K562 (cell line): ENCODE results near the gene HAUS2. TPM values are rescaled to one million over a fixed set of nuclear protein-coding genes. Genes with fewer than 3 reads are reported as not detected.
A peak's percentile ranks its signal among the peaks of the same experiment; 100 is the strongest.

ENCODE experiments used
- ATF7 ChIP-seq: fragments of 450-650 bp; IDR thresholded peaks from 2 replicates; pipeline ENCODE4 v1.7.1; 2014; ENCODE audit warnings: mild to moderate bottlenecking, moderate library complexity
- CBX1 ChIP-seq: sonication (generic); IDR thresholded peaks from 2 replicates; pipeline ENCODE4 v1.6.1; 2016; ENCODE audit warnings: antibody characterized with exemption, low read depth, mild to moderate bottlenecking
- CEBPG ChIP-seq, 3 experiments: fragments of 200-800 bp in 1 of 3; sonication (Bioruptor generic) in 1 of 3; sonication (generic) in 1 of 3; formaldehyde crosslinking in 1 of 3; IDR thresholded peaks in 2 of 3; conservative IDR thresholded peaks in 1 of 3; 2 replicates each; pipeline versions ENCODE4 v1.6.1 to v1.8.0; 2016 to 2022; ENCODE audit warnings: missing compliant biosample characterization in 2 of 3, missing genetic modification characterization in 2 of 3, mild to moderate bottlenecking in 1 of 3, missing genetic modification reagents in 1 of 3
- FOXA1 ChIP-seq: fragments of 450-650 bp; IDR thresholded peaks from 2 replicates; pipeline ENCODE4 v1.6.1; 2016; ENCODE audit warnings: mild to moderate bottlenecking, borderline replicate concordance
- GABPA ChIP-seq: fragments of 200-800 bp; sonication (Bioruptor generic); conservative IDR thresholded peaks from 2 replicates; pipeline ENCODE4 v1.6.1; 2016; ENCODE audit warnings: low read depth, missing genetic modification characterization, missing compliant biosample characterization
- JUND ChIP-seq, 2 experiments: IDR thresholded peaks; 2 replicates in 1 of 2; 3 replicates in 1 of 2; pipeline ENCODE4 v1.6.1; 2011; ENCODE audit warnings: borderline replicate concordance in 2 of 2, low read depth in 2 of 2, low read length in 2 of 2, improper control_type of control experiment in 1 of 2, missing biosample characterization in 1 of 2, missing genetic modification characterization in 1 of 2, missing genetic modification reagents in 1 of 2
- MAZ ChIP-seq, 2 experiments: fragments of 450-650 bp in 1 of 2; sonication (generic) in 1 of 2; formaldehyde crosslinking; IDR thresholded peaks in 1 of 2; conservative IDR thresholded peaks in 1 of 2; 2 replicates each; pipeline versions ENCODE4 v1.4.0 to v1.5.0; 2020; ENCODE audit warnings: mild to moderate bottlenecking in 1 of 2, missing genetic modification reagents in 1 of 2
- MTA1 ChIP-seq: fragments of 450-650 bp; IDR thresholded peaks from 2 replicates; pipeline ENCODE4 v1.6.1; 2017; ENCODE audit warnings: borderline replicate concordance
- NFRKB ChIP-seq: fragments of 450-650 bp; IDR thresholded peaks from 2 replicates; pipeline ENCODE4 v1.6.1; 2016; ENCODE audit warnings: low read depth
- POLR2H ChIP-seq: IDR thresholded peaks from 2 replicates; pipeline ENCODE4 v1.6.1; 2016; ENCODE audit warnings: missing genetic modification characterization, low read depth, mild to moderate bottlenecking, control low read depth, missing compliant biosample characterization, moderate library complexity
- RBBP5 ChIP-seq: fragments of 200-600 bp; sonication (generic); IDR thresholded peaks from 2 replicates; pipeline ENCODE4 v1.6.1; 2012; ENCODE audit warnings: borderline replicate concordance, mild to moderate bottlenecking, low read length, control low read depth, inconsistent platforms; ENCODE audit not compliant: insufficient read depth, poor library complexity, severe bottlenecking
- SIN3A ChIP-seq, 2 experiments: fragments of 150-350 bp in 1 of 2; IDR thresholded peaks; 2 replicates each; pipeline ENCODE4 v1.6.1; 2011 to 2016; ENCODE audit warnings: borderline replicate concordance in 2 of 2, low read depth in 2 of 2, low read length in 2 of 2, mild to moderate bottlenecking in 2 of 2, moderate library complexity in 2 of 2; ENCODE audit not compliant: control insufficient read depth in 1 of 2
- SRF ChIP-seq, 2 experiments: fragments of 250-450, 450-650 bp in 1 of 2; sonication (Bioruptor Pico) in 1 of 2; sonication (generic) in 1 of 2; formaldehyde crosslinking; IDR thresholded peaks; 2 replicates each; pipeline versions ENCODE4 v1.5.0 to v1.5.1; 2020 to 2022; ENCODE audit warnings: mild to moderate bottlenecking in 1 of 2, missing genetic modification reagents in 1 of 2
- SUPT5H ChIP-seq: fragments of 450-650 bp; IDR thresholded peaks from 2 replicates; pipeline ENCODE4 v1.6.1; 2016
- TAF7 ChIP-seq: fragments of 450-650 bp; IDR thresholded peaks from 2 replicates; pipeline ENCODE4 v1.6.1; 2016; ENCODE audit warnings: missing genetic modification characterization, missing compliant biosample characterization
- ZFX ChIP-seq: sonication (generic); formaldehyde crosslinking; IDR thresholded peaks from 2 replicates; pipeline ENCODE4 v1.8.0; 2022; ENCODE audit warnings: mild to moderate bottlenecking, missing genetic modification reagents, moderate library complexity
- ZNF184 ChIP-seq: sonication (generic); formaldehyde crosslinking; IDR thresholded peaks from 2 replicates; pipeline ENCODE4 v1.5.0; 2020; ENCODE audit warnings: missing genetic modification reagents
- ZZZ3 ChIP-seq: fragments of 450-650 bp; IDR thresholded peaks from 2 replicates; pipeline ENCODE4 v1.6.1; 2016; ENCODE audit warnings: antibody characterized with exemption, mild to moderate bottlenecking, moderate library complexity
- polyA plus RNA-seq, 8 experiments: library from polyadenylated mRNA; depleted of rRNA in 4 of 8; stranded (reverse) in 5 of 8; unstranded in 3 of 8; fragments of >200 nt; fragmentation: Nextera tagmentation in 2 of 8; fragmentation: Illumina TruSeq in 1 of 8; extraction: Ambion mirVana in 2 of 8; extraction: Trizol in 1 of 8; gene quantifications; 2 replicates each; pipeline versions ENCODE4 v1.2.1 to v1.2.3, GENCODE V29; 2011 to 2014; ENCODE audit warnings: inconsistent platforms in 1 of 8, missing spikeins in 1 of 8
- total RNA-seq, 7 experiments: library from RNA; depleted of rRNA in 6 of 7; stranded (reverse); fragments of >200 nt in 6 of 7; fragmentation: Illumina TruSeq in 2 of 7; extraction: Trizol in 2 of 7; gene quantifications; 2 replicates each; pipeline versions ENCODE4 v1.2.1 to v1.2.3, GENCODE V29; 2011 to 2021; ENCODE audit warnings: low replicate concordance in 1 of 7
- TF ChIP-seq, protein P1 (sequence below), 2 experiments: fragments of 450-650 bp in 1 of 2; sonication (generic) in 1 of 2; formaldehyde crosslinking in 1 of 2; IDR thresholded peaks in 1 of 2; conservative IDR thresholded peaks in 1 of 2; 2 replicates each; pipeline versions ENCODE4 v1.6.1 to v1.8.1; 2016 to 2023; ENCODE audit warnings: mild to moderate bottlenecking in 2 of 2, moderate library complexity in 2 of 2, inconsistent platforms in 1 of 2, missing genetic modification reagents in 1 of 2
- TF ChIP-seq, protein P2 (sequence below): sonication (generic); formaldehyde crosslinking; IDR thresholded peaks from 2 replicates; pipeline ENCODE4 v1.8.0; 2022; ENCODE audit warnings: mild to moderate bottlenecking, missing genetic modification reagents
- TF ChIP-seq, protein P3 (sequence below): fragments of 250-450 bp; sonication (Bioruptor Pico); IDR thresholded peaks from 2 replicates; pipeline ENCODE4 v1.4.0; 2020; ENCODE audit warnings: mild to moderate bottlenecking

Gene HAUS2
- total and polyA plus RNA-seq, 9 of the 15 experiments (the other 6 are each of a cell fraction or from before 2014, with no cell fraction given), result 30.6 to 64.9 (median 54.1) TPM

DNA sequence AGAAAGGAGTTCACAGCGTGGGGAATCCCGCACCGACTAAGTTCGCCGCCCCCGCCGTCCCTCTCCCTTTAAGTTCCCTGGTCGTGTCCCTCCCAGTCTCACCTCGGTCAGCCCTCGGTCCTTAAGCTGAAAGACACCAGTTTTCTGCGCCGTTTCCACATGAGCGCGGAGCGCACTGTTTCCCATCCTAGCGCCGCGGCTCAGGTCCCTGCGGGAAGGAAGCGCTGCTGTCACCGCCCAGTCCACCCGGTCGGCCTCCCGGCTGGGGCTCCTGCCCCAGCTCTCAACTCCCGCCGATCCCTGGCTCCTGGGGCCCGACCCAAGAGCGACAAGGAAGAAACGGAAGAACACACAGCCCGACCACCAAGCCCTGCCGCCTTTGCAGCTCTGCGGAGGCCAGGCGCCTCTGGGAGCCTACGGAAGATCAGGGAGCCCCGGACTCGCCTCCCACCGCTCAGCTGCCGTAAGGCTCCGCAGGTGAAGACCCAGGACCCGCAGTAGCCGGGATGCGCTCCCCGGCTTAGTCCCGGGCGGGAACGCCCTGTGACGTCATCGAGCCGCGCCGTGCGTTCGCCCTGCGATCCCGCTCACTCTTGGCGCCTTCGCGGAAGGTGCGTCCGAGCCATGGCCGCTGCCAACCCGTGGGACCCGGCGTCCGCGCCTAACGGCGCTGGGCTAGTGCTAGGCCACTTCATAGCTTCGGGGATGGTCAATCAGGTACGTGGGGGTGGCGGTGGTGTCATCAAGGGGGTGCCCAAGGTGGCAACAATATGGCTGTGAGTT lies at the start of gene HAUS2, which contains the start of gene LRRC57 (continued):
- TF ChIP-seq SUPT5H, result peak; percentile 93
- TF ChIP-seq, protein P1, sequence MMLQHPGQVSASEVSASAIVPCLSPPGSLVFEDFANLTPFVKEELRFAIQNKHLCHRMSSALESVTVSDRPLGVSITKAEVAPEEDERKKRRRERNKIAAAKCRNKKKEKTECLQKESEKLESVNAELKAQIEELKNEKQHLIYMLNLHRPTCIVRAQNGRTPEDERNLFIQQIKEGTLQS (IDR thresholded peaks at IDR 0.05), result peak; percentile 99
- TF ChIP-seq, protein P1 (CRISPR knock-in tag; conservative IDR thresholded peaks at IDR 0.05), result peak; percentile 79
- peak; percentile 80; the same call in 1 of the 2 replicates for TF ChIP-seq ZFX (CRISPR knock-in tag)
- TF ChIP-seq CBX1, result no peak
- peak; percentile 93 for TF ChIP-seq RBBP5
- peak; percentile 68 for TF ChIP-seq POLR2H (tag)
- TF ChIP-seq NFRKB, result peak; percentile 87
- TF ChIP-seq GABPA (tag), result peak; percentile 54; the same call in 1 of the 2 replicates
- peak; percentile 72 for TF ChIP-seq TAF7 (tag)
- peak; percentile 97 for TF ChIP-seq MTA1
- no peak for TF ChIP-seq ZNF184 (CRISPR knock-in tag)
- TF ChIP-seq, protein P2, sequence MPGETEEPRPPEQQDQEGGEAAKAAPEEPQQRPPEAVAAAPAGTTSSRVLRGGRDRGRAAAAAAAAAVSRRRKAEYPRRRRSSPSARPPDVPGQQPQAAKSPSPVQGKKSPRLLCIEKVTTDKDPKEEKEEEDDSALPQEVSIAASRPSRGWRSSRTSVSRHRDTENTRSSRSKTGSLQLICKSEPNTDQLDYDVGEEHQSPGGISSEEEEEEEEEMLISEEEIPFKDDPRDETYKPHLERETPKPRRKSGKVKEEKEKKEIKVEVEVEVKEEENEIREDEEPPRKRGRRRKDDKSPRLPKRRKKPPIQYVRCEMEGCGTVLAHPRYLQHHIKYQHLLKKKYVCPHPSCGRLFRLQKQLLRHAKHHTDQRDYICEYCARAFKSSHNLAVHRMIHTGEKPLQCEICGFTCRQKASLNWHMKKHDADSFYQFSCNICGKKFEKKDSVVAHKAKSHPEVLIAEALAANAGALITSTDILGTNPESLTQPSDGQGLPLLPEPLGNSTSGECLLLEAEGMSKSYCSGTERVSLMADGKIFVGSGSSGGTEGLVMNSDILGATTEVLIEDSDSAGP (CRISPR knock-in tag), result 0 out of 2 replicates have a peak, but pooled peaks have one; percentile 29
- TF ChIP-seq ATF7, result peak; percentile 99
- TF ChIP-seq, protein P3, sequence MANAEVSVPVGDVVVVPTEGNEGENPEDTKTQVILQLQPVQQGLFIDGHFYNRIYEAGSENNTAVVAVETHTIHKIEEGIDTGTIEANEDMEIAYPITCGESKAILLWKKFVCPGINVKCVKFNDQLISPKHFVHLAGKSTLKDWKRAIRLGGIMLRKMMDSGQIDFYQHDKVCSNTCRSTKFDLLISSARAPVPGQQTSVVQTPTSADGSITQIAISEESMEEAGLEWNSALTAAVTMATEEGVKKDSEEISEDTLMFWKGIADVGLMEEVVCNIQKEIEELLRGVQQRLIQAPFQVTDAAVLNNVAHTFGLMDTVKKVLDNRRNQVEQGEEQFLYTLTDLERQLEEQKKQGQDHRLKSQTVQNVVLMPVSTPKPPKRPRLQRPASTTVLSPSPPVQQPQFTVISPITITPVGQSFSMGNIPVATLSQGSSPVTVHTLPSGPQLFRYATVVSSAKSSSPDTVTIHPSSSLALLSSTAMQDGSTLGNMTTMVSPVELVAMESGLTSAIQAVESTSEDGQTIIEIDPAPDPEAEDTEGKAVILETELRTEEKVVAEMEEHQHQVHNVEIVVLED, result peak; percentile 76
- peak; percentile 33; the same call in 1 of the 2 replicates for TF ChIP-seq ZZZ3
- peak; percentile 69 to 94; a peak in 3 of 4 replicates for TF ChIP-seq SIN3A (IDR thresholded peaks at IDR 0.05; ENCODE audit: borderline replicate concordance in 2 of 2, control insufficient read depth in 1 of 2, low read depth in 2 of 2, low read length in 2 of 2)
- 0 out of 4 replicates have a peak, but pooled peaks of 1 of the 2 experiments have one; percentile 8 for TF ChIP-seq SRF (CRISPR knock-in tag; IDR thresholded peaks at IDR 0.05)
- TF ChIP-seq JUND (IDR thresholded peaks at IDR 0.05; ENCODE audit: borderline replicate concordance, low read depth, low read length), result peak; percentile 94
- peak; percentile 90; the same call in 2 of the 3 replicates for TF ChIP-seq JUND (tag; IDR thresholded peaks at IDR 0.05; ENCODE audit: borderline replicate concordance, low read depth, low read length)
- TF ChIP-seq CEBPG (CRISPR knock-in tag; IDR thresholded peaks at IDR 0.05), result 0 out of 2 replicates have a peak, but pooled peaks have one; percentile 48
- TF ChIP-seq CEBPG (tag; conservative IDR thresholded peaks at IDR 0.05 in 1 of 2, IDR thresholded peaks at IDR 0.05 in 1 of 2), result no peak
- no peak for TF ChIP-seq FOXA1
- TF ChIP-seq MAZ (CRISPR knock-in tag; conservative IDR thresholded peaks at IDR 0.05 in 1 of 2, IDR thresholded peaks at IDR 0.05 in 1 of 2), result peak; percentile 19 to 70; a peak in 3 of 4 replicates
